ENCODE measurements around the gene GPC6. TPM values are rescaled to one million over a fixed set of nuclear protein-coding genes. Genes with fewer than 3 reads are reported as not detected.

Gene GPC6
- total RNA-seq, 1 donor from 2014 or later: 42.9 TPM

GRCh38 chr13:93955904-93956303, 729.3 kb downstream of the GPC6 start:
- H3K36me3 Mint-ChIP-seq: no peaks in the 10 kb centered on the region
- no peaks in the 10 kb centered on the region for H3K79me2 ChIP-seq (ENCODE audit: low read depth)
- H3K9ac ChIP-seq: no peak overlapping the region
- H3K27ac Mint-ChIP-seq: no peak overlapping the region
- no peaks in the 10 kb centered on the region for H3F3A ChIP-seq (ENCODE audit: low read depth)
- no peak overlapping the region for H3K27ac ChIP-seq
- no peak for DNase-seq (ENCODE audit: low spot score)
- H3K9me3 ChIP-seq (ENCODE audit: low read depth): no peaks in the 10 kb centered on the region
- H3K4me1 Mint-ChIP-seq: peaks cover 3% of the 10 kb centered on the region
- H2AFZ ChIP-seq (replicated peaks): no peak overlapping the region
- no peak overlapping the region for H3K4me3 Mint-ChIP-seq
- H3K4me3 ChIP-seq: no peak overlapping the region
- H3K27me3 Mint-ChIP-seq (ENCODE audit: insufficient read depth, low read depth): no peaks in the 10 kb centered on the region
- no peaks in the 10 kb centered on the region for H3K4me1 ChIP-seq
- no peak for TF ChIP-seq EZH2 (IDR thresholded peaks at IDR 0.05)
- TF ChIP-seq, protein P1, sequence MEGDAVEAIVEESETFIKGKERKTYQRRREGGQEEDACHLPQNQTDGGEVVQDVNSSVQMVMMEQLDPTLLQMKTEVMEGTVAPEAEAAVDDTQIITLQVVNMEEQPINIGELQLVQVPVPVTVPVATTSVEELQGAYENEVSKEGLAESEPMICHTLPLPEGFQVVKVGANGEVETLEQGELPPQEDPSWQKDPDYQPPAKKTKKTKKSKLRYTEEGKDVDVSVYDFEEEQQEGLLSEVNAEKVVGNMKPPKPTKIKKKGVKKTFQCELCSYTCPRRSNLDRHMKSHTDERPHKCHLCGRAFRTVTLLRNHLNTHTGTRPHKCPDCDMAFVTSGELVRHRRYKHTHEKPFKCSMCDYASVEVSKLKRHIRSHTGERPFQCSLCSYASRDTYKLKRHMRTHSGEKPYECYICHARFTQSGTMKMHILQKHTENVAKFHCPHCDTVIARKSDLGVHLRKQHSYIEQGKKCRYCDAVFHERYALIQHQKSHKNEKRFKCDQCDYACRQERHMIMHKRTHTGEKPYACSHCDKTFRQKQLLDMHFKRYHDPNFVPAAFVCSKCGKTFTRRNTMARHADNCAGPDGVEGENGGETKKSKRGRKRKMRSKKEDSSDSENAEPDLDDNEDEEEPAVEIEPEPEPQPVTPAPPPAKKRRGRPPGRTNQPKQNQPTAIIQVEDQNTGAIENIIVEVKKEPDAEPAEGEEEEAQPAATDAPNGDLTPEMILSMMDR (IDR thresholded peaks at IDR 0.05): no peak
- no peak for TF ChIP-seq EZH2phosphoT487 (IDR thresholded peaks at IDR 0.05)
- no peaks in the 10 kb centered on the region for H3K27me3 ChIP-seq
- no peak overlapping the region for H3K4me2 ChIP-seq
- no peaks in the 10 kb centered on the region for H4K20me1 ChIP-seq (ENCODE audit: low read depth)
- no peaks in the 10 kb centered on the region for H3K36me3 ChIP-seq
- no peaks in the 10 kb centered on the region for H3K9me3 Mint-ChIP-seq

DNA sequence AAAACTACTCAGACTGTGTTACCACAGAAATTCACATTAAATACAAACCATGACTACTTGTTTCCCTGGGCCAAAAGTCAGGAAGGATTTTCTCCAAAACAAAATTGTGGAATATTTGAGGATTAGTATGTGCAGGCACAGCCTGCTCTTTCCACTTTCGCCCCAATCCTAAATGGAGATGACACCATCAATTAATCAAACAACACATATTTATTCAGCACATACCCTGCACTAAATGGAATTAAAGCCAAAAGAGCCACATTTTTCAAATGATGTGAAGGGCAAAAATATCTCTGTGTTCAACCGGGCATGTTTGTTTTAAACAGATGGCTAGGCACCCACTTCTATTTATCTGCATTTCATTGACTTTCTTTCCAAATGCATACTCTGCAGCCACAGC, 729.8 kb downstream of the GPC6 start:
- Histone ChIP-seq H3K79me2 (ENCODE audit: low read depth) (no peaks in the 10 kb centered on the region), H3K9me3 (ENCODE audit: low read depth) (no peaks in the 10 kb centered on the region), H3F3A (ENCODE audit: low read depth) (no peaks in the 10 kb centered on the region), H3K4me3 (no peak overlapping the region), H3K9ac (no peak overlapping the region), H2AFZ (replicated peaks) (no peak overlapping the region), H4K20me1 (ENCODE audit: low read depth) (no peaks in the 10 kb centered on the region), H3K27me3 (no peaks in the 10 kb centered on the region), H3K4me1 (no peaks in the 10 kb centered on the region), H3K27ac (no peak overlapping the region), H3K36me3 (no peaks in the 10 kb centered on the region), H3K4me2 (no peak overlapping the region)
- H3K36me3 Mint-ChIP-seq: no peaks in the 10 kb centered on the region
- TF ChIP-seq EZH2phosphoT487 (IDR thresholded peaks at IDR 0.05): no peak
- no peaks in the 10 kb centered on the region for H3K4me1 Mint-ChIP-seq
- H3K27ac Mint-ChIP-seq: no peak overlapping the region
- H3K9me3 Mint-ChIP-seq: no peaks in the 10 kb centered on the region
- H3K27me3 Mint-ChIP-seq (ENCODE audit: insufficient read depth, low read depth): no peaks in the 10 kb centered on the region
- no peak overlapping the region for H3K4me3 Mint-ChIP-seq
- no peak for DNase-seq (ENCODE audit: low spot score)

DNA sequence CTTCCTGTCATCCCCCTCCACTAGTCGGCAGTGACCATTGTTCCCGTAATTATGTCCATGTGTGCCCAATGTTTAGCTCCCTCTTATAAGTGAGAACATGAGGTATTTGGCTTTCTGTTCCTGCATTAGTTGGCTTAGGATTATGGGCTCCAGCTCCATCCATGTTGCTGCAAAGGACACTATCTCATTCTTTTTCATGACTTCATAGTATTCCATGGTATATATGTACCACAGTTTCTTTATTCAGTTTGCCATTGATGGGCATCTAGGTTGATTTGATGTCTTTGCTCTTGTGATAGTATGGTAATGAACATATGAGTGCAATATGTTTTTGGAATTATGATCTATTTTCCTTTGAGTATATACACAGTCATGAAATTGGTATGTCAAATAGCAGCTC, 730.8 kb downstream of the GPC6 start:
- Histone ChIP-seq H3F3A (ENCODE audit: low read depth) (no peaks in the 10 kb centered on the region), H3K4me2 (no peak overlapping the region), H2AFZ (replicated peaks) (no peak overlapping the region), H3K27ac (no peak overlapping the region), H3K9ac (no peak overlapping the region), H3K4me3 (no peak overlapping the region), H3K9me3 (ENCODE audit: low read depth) (no peaks in the 10 kb centered on the region), H3K36me3 (no peaks in the 10 kb centered on the region), H4K20me1 (ENCODE audit: low read depth) (no peaks in the 10 kb centered on the region), H3K27me3 (no peaks in the 10 kb centered on the region), H3K4me1 (no peaks in the 10 kb centered on the region), H3K79me2 (ENCODE audit: low read depth) (no peaks in the 10 kb centered on the region)
- DNase-seq (ENCODE audit: low spot score): no peak
- Mint-ChIP-seq H3K36me3 (no peaks in the 10 kb centered on the region), H3K27me3 (ENCODE audit: insufficient read depth, low read depth) (no peaks in the 10 kb centered on the region), H3K4me3 (no peak overlapping the region), H3K27ac (no peak overlapping the region), H3K9me3 (no peaks in the 10 kb centered on the region), H3K4me1 (no peaks in the 10 kb centered on the region)
- TF ChIP-seq EZH2phosphoT487 (IDR thresholded peaks at IDR 0.05) (no peak), EZH2 (IDR thresholded peaks at IDR 0.05) (no peak)
- TF ChIP-seq, protein P1 (IDR thresholded peaks at IDR 0.05): no peak

DNA sequence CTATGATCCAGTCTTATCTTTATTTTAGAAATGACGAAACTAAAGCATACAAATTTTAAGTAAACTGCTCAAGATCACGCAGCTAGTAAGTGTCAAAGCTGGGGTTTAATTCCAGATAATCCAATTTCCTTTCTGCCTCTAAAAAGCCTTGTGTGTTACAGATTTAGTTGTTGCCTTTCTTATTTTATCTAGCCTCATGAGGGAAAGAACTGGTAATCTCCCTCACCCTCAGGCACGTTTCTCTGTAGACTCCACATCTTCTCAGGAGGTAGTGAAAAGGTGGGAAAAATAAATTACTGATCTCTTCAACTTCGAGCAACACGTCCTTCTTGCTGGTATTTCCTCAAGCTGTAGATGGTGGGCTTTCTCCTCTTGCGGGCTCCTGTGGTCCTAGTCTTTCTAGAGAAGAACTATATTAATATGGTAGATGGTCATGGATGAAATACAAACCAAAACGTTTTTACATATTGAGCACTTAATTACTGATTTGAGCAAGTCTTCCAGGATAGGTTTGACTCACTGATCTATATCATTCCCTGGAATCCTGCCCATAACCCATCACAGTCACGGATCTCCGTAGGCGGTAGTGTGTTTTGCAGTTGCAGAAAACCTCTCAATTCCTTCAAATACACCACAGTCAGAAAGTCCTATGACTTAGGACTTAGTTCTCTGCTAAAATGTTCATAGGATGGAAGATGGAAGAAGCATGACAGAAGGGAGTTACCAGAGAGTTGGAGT, 733.4 kb downstream of the GPC6 start:
- Mint-ChIP-seq H3K4me3 (no peak overlapping the region), H3K36me3 (no peaks in the 10 kb centered on the region), H3K27ac (no peak overlapping the region), H3K4me1 (no peaks in the 10 kb centered on the region), H3K27me3 (ENCODE audit: insufficient read depth, low read depth) (no peaks in the 10 kb centered on the region), H3K9me3 (no peaks in the 10 kb centered on the region)
- Histone ChIP-seq H3K9me3 (ENCODE audit: low read depth) (no peaks in the 10 kb centered on the region), H3K9ac (no peak overlapping the region), H3K36me3 (no peaks in the 10 kb centered on the region), H4K20me1 (ENCODE audit: low read depth) (no peaks in the 10 kb centered on the region), H2AFZ (replicated peaks) (no peak overlapping the region), H3K27me3 (no peaks in the 10 kb centered on the region), H3K4me3 (no peak overlapping the region), H3K79me2 (ENCODE audit: low read depth) (no peaks in the 10 kb centered on the region), H3F3A (ENCODE audit: low read depth) (no peaks in the 10 kb centered on the region), H3K27ac (no peak overlapping the region), H3K4me2 (no peak overlapping the region), H3K4me1 (no peaks in the 10 kb centered on the region)
- no peak for DNase-seq (ENCODE audit: low spot score)
- TF ChIP-seq EZH2phosphoT487 (IDR thresholded peaks at IDR 0.05) (no peak), EZH2 (IDR thresholded peaks at IDR 0.05) (no peak)
- TF ChIP-seq, protein P1 (IDR thresholded peaks at IDR 0.05): no peak

Data from neural progenitor cell (in vitro differentiated cells).